NB4 (cell line): ENCODE measurements around the gene ARFGAP1.
"Not testable (repeated sequence)": the region's sequence is repeated elsewhere in the genome, so short reads cannot be mapped to it uniquely, and the experiment has no call there.

Experiments used
- DNase-seq: peaks from one replicate; pipeline ENCODE4 v3.0.0; 2010; ENCODE audit warnings: low read depth
- H3K4me3 ChIP-seq: one replicate; pipeline ENCODE4 v1.5.1; 2011; ENCODE audit warnings: mild to moderate bottlenecking, low read depth, low read length, moderate library complexity
- CTCF ChIP-seq: IDR thresholded peaks from one replicate; pipeline ENCODE4 v1.5.1; 2012; ENCODE audit warnings: low read depth, low read length
- MAX ChIP-seq: IDR thresholded peaks from 2 replicates; pipeline ENCODE4 v1.6.1; 2011; ENCODE audit warnings: low read depth, low read length
- MYC ChIP-seq: IDR thresholded peaks from 2 replicates; pipeline ENCODE4 v1.6.1; 2011; ENCODE audit warnings: low read depth, low read length
- POLR2A ChIP-seq: IDR thresholded peaks from 2 replicates; pipeline ENCODE4 v1.6.1; 2011; ENCODE audit warnings: mild to moderate bottlenecking; ENCODE audit not compliant: insufficient read length; ENCODE audit errors: extremely low read depth

Gene ARFGAP1

DNA sequence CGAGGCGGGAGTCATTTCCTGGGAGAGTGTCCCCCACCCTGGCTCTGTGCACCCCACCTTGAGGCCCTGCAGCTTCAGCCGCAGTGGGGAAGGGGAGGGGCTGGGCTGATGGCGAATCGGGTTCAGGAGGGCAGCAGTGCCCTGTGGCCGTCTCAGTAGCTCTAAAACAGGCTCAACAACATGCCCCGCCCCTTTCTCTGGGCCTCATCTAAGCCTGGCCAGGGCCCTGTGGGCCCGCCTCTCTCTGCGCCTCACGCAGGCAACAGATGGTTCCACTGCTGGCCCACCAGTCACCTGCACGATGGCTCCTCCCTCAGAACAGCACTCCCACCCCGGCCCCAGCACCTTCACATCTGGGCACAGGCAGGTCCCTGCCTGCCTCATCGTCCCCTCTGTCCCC is 58.3 kb downstream of the ARFGAP1 start:
- TF ChIP-seq MAX = no peak
- TF ChIP-seq POLR2A = no peak
- no peak for TF ChIP-seq MYC
- no peak for TF ChIP-seq CTCF
- DNase-seq = no peak
- H3K4me3 ChIP-seq = no peak overlapping the region

DNA sequence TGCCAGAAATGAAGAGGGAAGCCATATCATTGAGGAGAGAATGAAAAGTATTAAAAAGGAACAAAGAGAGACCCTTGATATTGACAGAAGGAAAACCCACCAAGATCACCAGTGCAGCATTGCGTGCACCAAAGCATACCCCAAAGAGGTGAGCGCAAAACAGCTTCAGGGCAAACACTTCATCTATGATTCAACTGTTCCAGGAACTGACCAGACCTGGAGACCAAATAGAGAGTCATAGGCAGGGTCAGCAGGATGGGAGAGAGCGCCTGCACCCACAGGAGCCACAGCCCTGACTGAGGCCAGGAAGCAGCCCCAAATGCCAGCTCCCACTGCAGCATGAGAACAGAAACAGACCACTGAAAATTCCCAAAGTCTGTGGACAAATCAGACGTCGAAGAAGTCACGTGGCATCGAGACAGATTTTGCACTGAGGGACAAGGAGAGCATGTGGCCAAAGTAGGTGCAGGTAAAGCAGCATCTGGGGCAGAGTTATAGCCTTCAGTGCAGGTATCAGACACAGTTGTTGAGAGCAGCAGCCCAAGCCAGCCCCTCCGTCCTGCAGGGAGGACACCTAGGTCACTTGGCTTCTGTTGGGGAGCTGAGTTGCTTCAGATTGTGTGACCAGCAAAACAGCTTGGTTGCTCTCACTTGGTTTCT is 59.3 kb downstream of the ARFGAP1 start:
- no peak for TF ChIP-seq POLR2A
- TF ChIP-seq CTCF = no peak
- TF ChIP-seq MAX = no peak
- no peak for TF ChIP-seq MYC
- no peak overlapping the region for H3K4me3 ChIP-seq
- DNase-seq = no peak

GRCh38 chr20:63332488-63333240 is 60.1 kb downstream of the ARFGAP1 start:
- TF ChIP-seq MAX (no peak), POLR2A (no peak), CTCF (no peak), MYC (no peak)
- DNase-seq = no peak
- H3K4me3 ChIP-seq = no peak overlapping the region

DNA sequence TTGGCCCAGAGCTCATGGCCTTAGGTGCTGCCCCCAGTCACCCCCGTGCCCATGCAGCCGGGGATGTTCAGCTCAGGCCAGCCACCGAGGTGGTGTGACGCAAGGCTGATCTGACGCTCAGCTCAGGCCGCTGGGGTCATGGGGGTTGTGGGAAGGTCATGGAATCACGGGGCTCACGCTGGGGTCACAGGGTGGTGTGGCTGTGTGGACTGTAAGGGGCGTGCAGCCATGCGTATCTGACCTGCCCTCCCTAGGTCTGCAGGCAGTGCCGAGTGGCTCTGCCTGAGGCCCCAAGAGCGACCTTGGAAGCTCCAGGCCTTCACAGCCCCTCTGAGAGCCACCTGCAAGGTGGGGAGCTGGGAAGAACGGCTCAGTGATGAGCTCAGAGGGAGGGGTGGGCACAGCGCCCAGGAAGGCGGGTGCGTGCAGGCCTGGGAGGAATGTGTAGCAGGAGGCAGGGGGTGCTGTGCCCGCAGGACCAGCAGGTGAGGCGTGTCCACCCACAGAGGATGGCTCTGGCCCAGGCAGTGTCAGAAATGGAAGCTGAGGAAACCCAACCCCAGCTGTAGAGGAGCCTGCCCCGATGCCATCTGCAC is 60.7 kb downstream of the ARFGAP1 start:
- no peak for DNase-seq
- no peak overlapping the region for H3K4me3 ChIP-seq
- TF ChIP-seq POLR2A (no peak), MAX (no peak), CTCF (no peak), MYC (no peak)

- no peak overlapping the region for H3K4me3 ChIP-seq
- no peak for DNase-seq
- no peak for TF ChIP-seq MAX
- no peak for TF ChIP-seq CTCF
- no peak for TF ChIP-seq POLR2A
- no peak for TF ChIP-seq MYC
Observed at GRCh38 chr20:63334356-63334755, 61.7 kb downstream of the ARFGAP1 start.

- H3K4me3 ChIP-seq, DNase-seq: not testable (repeated sequence)
Observed at GRCh38 chr20:63335060-63335459, 62.4 kb downstream of the ARFGAP1 start.
